Measurements from ENCODE around the gene MYOM3.

Gene MYOM3

GRCh38 chr1:24101796-24102586 is 9.9 kb downstream of the MYOM3 start:
- no peak for DNase-seq (ENCODE audit: extremely low read depth, low read depth)
- no peak for TF ChIP-seq CTCF (IDR thresholded peaks at IDR 0.05; ENCODE audit: low read depth, low read length)

- no peak for DNase-seq (ENCODE audit: extremely low read depth, low read depth)
- no peak for TF ChIP-seq CTCF (IDR thresholded peaks at IDR 0.05; ENCODE audit: low read depth, low read length)
These were observed 10.8 kb downstream of the MYOM3 start for GRCh38 chr1:24100945-24101737.

- TF ChIP-seq CTCF (IDR thresholded peaks at IDR 0.05; ENCODE audit: low read depth, low read length) = no peak
- no peak for DNase-seq (ENCODE audit: extremely low read depth, low read depth)
These were observed 12.8 kb downstream of the MYOM3 start for GRCh38 chr1:24098943-24099638.

GRCh38 chr1:24098102-24098501 is 13.8 kb downstream of the MYOM3 start:
- no peak for DNase-seq (ENCODE audit: extremely low read depth, low read depth)
- no peak for TF ChIP-seq CTCF (IDR thresholded peaks at IDR 0.05; ENCODE audit: low read depth, low read length)

- no peak for TF ChIP-seq CTCF (IDR thresholded peaks at IDR 0.05; ENCODE audit: low read depth, low read length)
These were observed 14.3 kb downstream of the MYOM3 start for GRCh38 chr1:24097663-24098062.

GRCh38 chr1:24096739-24097103 is 15.2 kb downstream of the MYOM3 start:
- no peak for TF ChIP-seq CTCF (IDR thresholded peaks at IDR 0.05; ENCODE audit: low read depth, low read length)
- DNase-seq (ENCODE audit: extremely low read depth, low read depth) = no peak

More at GRCh38 chr1:24097663-24098062, 14.3 kb downstream of the MYOM3 start:
- DNase-seq (ENCODE audit: extremely low read depth, low read depth) = no peak
